Esophagus squamous epithelium (tissue), 4 donors: Measurements from ENCODE around the gene UNC5B.

Experiments
- CTCF ChIP-seq, 6 experiments: fragments of 450-650 bp in 4 of 6; fragments of 200-600 bp in 2 of 6; sonication (generic) in 2 of 6; IDR thresholded peaks; one replicate each; pipeline ENCODE4 v1.5.1; 2016 to 2019; ENCODE audit warnings: antibody characterized with exemption in 6 of 6, mild to moderate bottlenecking in 4 of 6, moderate library complexity in 4 of 6
- POLR2A ChIP-seq, 4 donors: fragments of 450-650 bp; IDR thresholded peaks; one replicate each; pipeline ENCODE4 v1.6.1; 2017; ENCODE audit warnings: antibody characterized with exemption in 4 of 4, mild to moderate bottlenecking in 4 of 4, moderate library complexity in 3 of 4

- TF ChIP-seq CTCF (IDR thresholded peaks at IDR 0.05) (no peak), POLR2A (IDR thresholded peaks at IDR 0.05) (no peak)
Measured at GRCh38 chr10:71265618-71266146, 53.3 kb downstream of the UNC5B start.
